Large intestine (tissue), 3 donors: ENCODE measurements around the gene GNPTG. TPM values are rescaled to one million over a fixed set of nuclear protein-coding genes. Genes with fewer than 3 reads are reported as not detected.

Source experiments
- DNase-seq, 2 donors: peaks; one replicate each; pipeline versions ENCODE4 v3.0.0 to v3.0.0-alpha.2; 2013
- H3K27ac ChIP-seq: one replicate; pipeline ENCODE4 v1.5.1; 2013; ENCODE audit warnings: low read length
- H3K27me3 ChIP-seq: 2 replicates; pipeline ENCODE4 v1.6.1; 2013; ENCODE audit warnings: low read length; ENCODE audit not compliant: control insufficient read depth, insufficient read depth
- H3K36me3 ChIP-seq: 2 replicates; pipeline ENCODE4 v1.6.1; 2013; ENCODE audit warnings: low read length; ENCODE audit not compliant: control insufficient read depth, insufficient read depth
- H3K4me1 ChIP-seq: one replicate; pipeline ENCODE4 v1.6.1; 2013; ENCODE audit warnings: low read length; ENCODE audit not compliant: control insufficient read depth, insufficient read depth
- H3K4me3 ChIP-seq: one replicate; pipeline ENCODE4 v1.5.1; 2013; ENCODE audit warnings: low read length
- H3K9me3 ChIP-seq: one replicate; pipeline ENCODE4 v1.6.1; 2013; ENCODE audit warnings: mild to moderate bottlenecking, low read depth, low read length, moderate library complexity; ENCODE audit not compliant: control insufficient read depth
- WGBS: methylation state at CpG from one replicate; pipeline ENCODE4 v1.1.5; 2013; ENCODE audit warnings: low lambda C conversion rate; ENCODE audit not compliant: insufficient coverage; 5-methylcytosine and 5-hydroxymethylcytosine counted together
- polyA plus RNA-seq: library from polyadenylated mRNA; unstranded; fragments of 120-200 nt; gene quantifications from one replicate; pipeline ENCODE4 v1.2.1, GENCODE V29; 2013

Gene GNPTG
- polyA plus RNA-seq, 1 donor: 68.3 TPM

DNA sequence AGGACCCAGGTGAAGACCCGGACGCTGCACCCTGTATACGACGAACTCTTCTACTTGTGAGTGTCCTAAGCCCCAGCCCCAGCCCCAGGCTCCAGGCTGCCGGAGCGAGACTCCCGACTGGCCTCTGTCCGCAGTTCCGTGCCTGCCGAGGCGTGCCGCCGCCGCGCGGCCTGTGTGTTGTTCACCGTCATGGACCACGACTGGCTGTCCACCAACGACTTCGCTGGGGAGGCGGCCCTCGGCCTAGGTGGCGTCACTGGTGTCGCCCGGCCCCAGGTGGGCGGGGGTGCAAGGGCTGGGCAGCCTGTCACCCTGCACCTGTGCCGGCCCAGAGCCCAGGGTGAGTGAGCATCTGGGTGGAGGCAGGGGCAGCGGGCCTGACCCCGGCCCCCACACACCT is 3.8 kb upstream of the GNPTG start:
- Histone ChIP-seq H3K27ac (no peak overlapping the region), H3K4me3 (no peak overlapping the region), H3K9me3 (no peaks in the 10 kb centered on the region), H3K4me1 (peaks cover 7% of the 10 kb centered on the region), H3K27me3 (no peaks in the 10 kb centered on the region), H3K36me3 (peaks cover 32% of the 10 kb centered on the region)
- no CpG with 5 or more reads among the region's 29 CpGs for WGBS
- DNase-seq: no peak

DNA sequence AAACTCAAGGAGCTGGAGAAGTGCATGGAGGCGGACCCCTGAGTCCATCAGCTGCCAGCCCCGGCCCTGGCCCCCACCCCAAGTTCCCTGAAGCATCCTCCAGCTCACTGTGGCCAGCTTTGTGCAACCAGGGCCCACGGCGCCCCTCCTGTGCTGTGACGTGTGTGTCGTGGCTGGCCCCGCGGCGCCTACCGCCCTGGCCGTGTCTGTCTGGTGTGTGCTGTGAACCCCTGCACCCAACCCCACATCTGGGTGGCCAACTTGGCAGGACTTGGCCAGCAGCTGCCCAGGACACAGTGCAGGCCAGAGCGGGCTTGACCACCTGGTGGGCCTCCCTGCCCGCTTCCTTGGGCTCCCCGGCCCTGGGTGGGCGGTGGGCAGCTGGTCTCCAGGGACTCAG is 3.3 kb upstream of the GNPTG start:
- no CpG with 5 or more reads among the region's 15 CpGs for WGBS
- no peak overlapping the region for H3K4me3 ChIP-seq

GRCh38 chr16:1348926-1349325 is 2.8 kb upstream of the GNPTG start:
- Histone ChIP-seq H3K4me3 (no peak overlapping the region), H3K36me3 (peaks cover 32% of the 10 kb centered on the region), H3K27ac (no peak overlapping the region), H3K9me3 (no peaks in the 10 kb centered on the region), H3K4me1 (peaks cover 4% of the 10 kb centered on the region), H3K27me3 (no peaks in the 10 kb centered on the region)
- no peak for DNase-seq
- no CpG with 5 or more reads among the region's 14 CpGs for WGBS

More for the DNA sequence above, 3.3 kb upstream of the GNPTG start:
- Histone ChIP-seq H3K9me3 (no peaks in the 10 kb centered on the region), H3K27me3 (no peaks in the 10 kb centered on the region), H3K4me1 (peaks cover 9% of the 10 kb centered on the region), H3K27ac (no peak overlapping the region), H3K36me3 (peaks cover 32% of the 10 kb centered on the region)
- DNase-seq: no peak

GRCh38 chr16:1349351-1349750 is 2.4 kb upstream of the GNPTG start:
- no peak for DNase-seq
- WGBS: no CpG with 5 or more reads among the region's 16 CpGs
- no peaks in the 10 kb centered on the region for H3K27me3 ChIP-seq
- H3K9me3 ChIP-seq: no peaks in the 10 kb centered on the region
- H3K4me1 ChIP-seq: peaks cover 4% of the 10 kb centered on the region
- no peak overlapping the region for H3K27ac ChIP-seq
- H3K36me3 ChIP-seq: peaks cover 32% of the 10 kb centered on the region
- H3K4me3 ChIP-seq: no peak overlapping the region

DNA sequence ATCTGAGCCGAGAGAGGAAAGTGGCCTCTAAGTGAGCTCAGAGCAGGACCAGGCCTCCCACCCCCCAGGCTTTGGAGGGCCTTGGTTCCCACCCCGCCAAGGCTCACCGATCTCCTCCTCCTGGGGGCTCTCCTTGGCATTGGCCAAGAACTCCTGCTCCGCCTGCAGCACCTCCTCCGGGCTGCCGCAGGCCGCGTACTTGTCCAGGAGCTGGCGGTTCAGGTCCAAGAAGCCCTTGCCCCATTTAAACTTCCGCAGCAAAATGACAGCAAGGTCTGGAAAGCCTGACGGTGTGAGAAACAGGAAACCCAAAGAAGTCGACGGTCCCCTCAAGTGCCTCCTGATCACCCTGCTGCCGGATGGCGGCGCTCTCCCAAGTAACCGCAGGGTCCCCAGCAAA is 1.8 kb upstream of the GNPTG start:
- no peak for DNase-seq
- no peaks in the 10 kb centered on the region for H3K27me3 ChIP-seq
- no peak overlapping the region for H3K4me3 ChIP-seq
- WGBS: no CpG with 5 or more reads among the region's 17 CpGs
- no peak overlapping the region for H3K27ac ChIP-seq
- no peaks in the 10 kb centered on the region for H3K9me3 ChIP-seq
- H3K36me3 ChIP-seq: peaks cover 32% of the 10 kb centered on the region
- peaks cover 4% of the 10 kb centered on the region for H3K4me1 ChIP-seq

DNA sequence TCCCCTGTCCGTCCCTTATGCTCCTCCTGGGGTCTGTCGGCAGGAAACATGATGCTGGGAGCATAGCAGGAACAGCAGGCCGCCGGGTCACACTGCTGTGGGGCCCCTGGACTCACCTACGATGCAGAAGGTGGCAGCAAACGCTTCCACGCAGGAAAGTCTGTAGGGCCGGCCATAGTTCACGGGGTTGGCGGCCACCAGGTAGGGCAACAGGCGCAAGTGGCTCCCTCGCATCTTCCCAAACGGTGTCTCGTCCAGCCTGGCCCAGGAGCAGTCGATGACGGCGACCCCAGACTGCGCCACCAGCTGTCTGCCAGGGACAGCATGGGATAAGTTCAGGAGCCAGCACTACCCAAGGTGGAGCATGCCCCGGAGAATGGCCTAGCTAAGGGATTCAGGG is 1.0 kb upstream of the GNPTG start:
- peaks cover 4% of the 10 kb centered on the region for H3K4me1 ChIP-seq
- no peaks in the 10 kb centered on the region for H3K27me3 ChIP-seq
- H3K4me3 ChIP-seq: peak overlapping the region; percentile 67
- peaks cover 32% of the 10 kb centered on the region for H3K36me3 ChIP-seq
- no CpG with 5 or more reads among the region's 19 CpGs for WGBS
- H3K27ac ChIP-seq: no peak overlapping the region
- H3K9me3 ChIP-seq: no peaks in the 10 kb centered on the region
- DNase-seq: no peak

- Histone ChIP-seq H3K4me3 (peak overlapping the region; percentile 67), H3K36me3 (peaks cover 32% of the 10 kb centered on the region), H3K27ac (no peak overlapping the region), H3K27me3 (no peaks in the 10 kb centered on the region), H3K4me1 (peaks cover 4% of the 10 kb centered on the region), H3K9me3 (no peaks in the 10 kb centered on the region)
- DNase-seq: no peak
- WGBS: no CpG with 5 or more reads among the region's 35 CpGs
Observed at GRCh38 chr16:1351215-1351581, 533 bp upstream of the GNPTG start.

DNA sequence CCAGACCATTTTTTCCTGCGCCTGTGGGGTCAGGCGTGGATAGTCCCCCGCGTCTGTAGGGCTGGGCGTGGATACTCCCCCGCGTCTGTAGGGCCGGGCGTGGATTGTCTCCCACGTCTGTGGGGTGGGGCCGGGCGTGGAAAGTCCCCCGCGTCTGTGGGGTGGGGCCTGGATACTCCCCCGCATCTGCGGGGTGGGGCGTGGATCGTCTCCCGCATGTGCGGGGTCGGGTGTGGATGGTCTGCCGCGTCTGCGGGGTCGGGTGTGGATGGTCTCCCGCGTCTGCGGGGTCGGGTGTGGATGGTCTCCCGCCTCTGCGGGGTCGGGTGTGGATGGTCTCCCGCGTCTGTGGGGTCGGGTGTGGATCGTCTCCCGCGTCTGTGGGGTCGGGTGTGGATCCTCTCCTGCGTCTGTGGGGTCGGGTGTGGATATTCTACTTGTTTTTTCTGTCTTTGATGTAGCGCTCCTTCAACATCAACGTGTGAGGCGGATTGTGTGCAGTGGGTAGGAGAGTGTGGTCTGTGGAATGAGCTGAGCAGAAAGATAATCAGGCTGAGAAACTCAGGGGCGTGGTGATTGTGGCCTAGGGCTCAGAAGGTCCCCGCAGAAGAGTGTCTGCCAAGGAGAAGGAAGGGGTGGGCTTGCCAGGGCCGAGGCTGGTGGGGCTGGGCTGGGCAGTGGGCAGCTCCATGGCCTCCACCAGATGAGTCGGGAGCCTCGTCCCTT is 3.2 kb downstream of the GNPTG start:
- peaks cover 8% of the 10 kb centered on the region for H3K36me3 ChIP-seq
- H3K4me1 ChIP-seq: peaks cover 4% of the 10 kb centered on the region
- H3K9me3 ChIP-seq: no peaks in the 10 kb centered on the region
- H3K27me3 ChIP-seq: no peaks in the 10 kb centered on the region
- DNase-seq: no peak
- H3K27ac ChIP-seq: no peak overlapping the region
- WGBS: no CpG with 5 or more reads among the region's 49 CpGs
- no peak overlapping the region for H3K4me3 ChIP-seq

- no peaks in the 10 kb centered on the region for H3K9me3 ChIP-seq
- no CpG with 5 or more reads among the region's 15 CpGs for WGBS
- peaks cover 6% of the 10 kb centered on the region for H3K36me3 ChIP-seq
- H3K4me3 ChIP-seq: no peak overlapping the region
- H3K27ac ChIP-seq: no peak overlapping the region
- H3K4me1 ChIP-seq: peaks cover 4% of the 10 kb centered on the region
- no peak for DNase-seq
- no peaks in the 10 kb centered on the region for H3K27me3 ChIP-seq
Observed at GRCh38 chr16:1355591-1355990, 3.9 kb downstream of the GNPTG start.

DNA sequence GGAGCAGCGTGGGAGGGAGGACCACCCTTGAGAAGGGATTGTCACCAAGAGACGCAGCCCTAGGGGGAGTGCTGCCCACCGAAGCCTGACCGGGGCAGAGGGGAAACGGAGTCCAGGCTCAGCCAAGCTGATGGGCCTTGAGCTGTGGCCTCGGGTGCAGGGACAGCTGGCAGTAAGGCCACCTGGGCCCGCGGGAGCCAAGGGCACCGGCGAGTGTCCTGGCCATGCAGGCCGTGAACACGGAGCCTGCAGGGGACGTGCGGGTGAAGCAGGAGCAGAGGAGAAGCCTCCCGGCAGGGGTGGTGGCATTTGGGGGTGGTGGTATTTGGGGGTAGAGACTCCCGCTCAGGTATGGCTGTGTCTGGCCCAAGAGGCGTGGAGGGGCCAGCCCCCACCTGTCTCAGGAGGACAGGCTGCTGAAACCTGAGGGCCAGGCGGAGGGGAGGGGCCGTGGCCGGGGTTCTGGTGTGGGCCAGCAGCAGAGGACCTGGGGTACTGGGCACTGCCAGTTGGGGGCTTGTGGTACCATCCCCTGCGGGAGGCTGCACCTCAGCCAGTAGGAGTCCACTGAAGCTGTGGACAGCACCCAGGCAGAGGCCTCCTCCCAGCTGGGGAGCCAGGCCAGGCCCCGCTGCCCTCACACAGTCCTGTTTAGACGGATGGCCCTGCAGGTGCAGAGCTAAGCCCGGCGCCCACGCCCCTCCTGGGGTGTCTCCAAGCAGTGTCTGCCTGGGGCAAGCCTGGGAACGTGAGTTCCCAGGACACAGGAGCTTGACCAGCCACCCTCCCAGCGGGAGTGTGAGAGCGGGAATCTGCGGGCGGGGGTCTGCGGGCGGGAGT is 4.5 kb downstream of the GNPTG start:
- H3K27ac ChIP-seq: no peak overlapping the region

More for the DNA sequence above, 4.5 kb downstream of the GNPTG start:
- no CpG with 5 or more reads among the region's 33 CpGs for WGBS
- Histone ChIP-seq H3K4me1 (peaks cover 4% of the 10 kb centered on the region), H3K4me3 (no peak overlapping the region), H3K36me3 (peaks cover 9% of the 10 kb centered on the region), H3K9me3 (no peaks in the 10 kb centered on the region), H3K27me3 (no peaks in the 10 kb centered on the region)
- no peak for DNase-seq
